ENCODE data around the gene SLC5A2. TPM values are rescaled to one million over a fixed set of nuclear protein-coding genes. Genes with fewer than 3 reads are reported as not detected.

Gene SLC5A2
- total and polyA plus RNA-seq, 2 of the 13 experiments (the other 11 are each of a cell fraction or from before 2014, with no cell fraction given) = 0.24 to 0.97 TPM

GRCh38 chr16:31501226-31501965 lies 18.5 kb downstream of the SLC5A2 start:
- FAIRE-seq (peak; percentile 51), DNase-seq (ENCODE audit: low spot score) (peak; percentile 55), ATAC-seq (peak; percentile 77)
- no peak overlapping the region for H3K4me3 ChIP-seq (replicated peaks in 1 of 3; ENCODE audit: insufficient read depth in 1 of 3, low read depth in 2 of 3, low read length in 3 of 3)
- WGBS (ENCODE audit: low lambda C conversion rate) = 41% methylated on average over 3 of the region's 3 CpGs
- intact Hi-C loops (cut with micrococcal nuclease; ENCODE audit: unreplicated experiment) (no loop called here), in situ Hi-C loops (cut with HindIII; ENCODE audit: extremely low pct_ligation_motif_present, low pct_unique_long_range_greater_than_20kb) (no loop called here)
- no peaks in the 10 kb centered on the region for H3K9me3 ChIP-seq (ENCODE audit: low read length)
- H4K20me1 ChIP-seq (ENCODE audit: insufficient read depth, low read length) = no peaks in the 10 kb centered on the region
- peaks cover 40% of the 10 kb centered on the region for H3K4me1 ChIP-seq (ENCODE audit: insufficient read depth, low read length)
- ChIA-PET CTCF (ENCODE audit: low intra/inter-chr PET ratio, low total read pairs) (no interaction called here), POLR2A (interaction anchor here (0.9 to 2.5 kb wide), 4 partner anchors 12 to 372 kb away, joined by 3 to 13 read pairs (median 4); partner anchors contain the start of genes ARMC5 and ZNF267)
- H2AFZ ChIP-seq (ENCODE audit: low read length) = no peak overlapping the region
- H3K27me3 ChIP-seq (ENCODE audit: control insufficient read depth in 1 of 2, insufficient read depth in 2 of 2, low read length in 2 of 2) = no peaks in the 10 kb centered on the region
- H3K4me2 ChIP-seq (ENCODE audit: low read depth, low read length) = no peak overlapping the region
- H3K27ac ChIP-seq (ENCODE audit: extremely low read length, insufficient read depth, low read length) = peak overlapping the region; percentile 1
- no TSS peak for BruUV-seq (replicated peaks)
- peaks cover 3% of the 10 kb centered on the region for H3K79me2 ChIP-seq (ENCODE audit: insufficient read depth, low read length)
- H3K36me3 ChIP-seq (replicated peaks in 1 of 2; ENCODE audit: control insufficient read depth in 1 of 2, insufficient read depth in 2 of 2, low read length in 2 of 2) = peaks cover 16 to 46% of the 10 kb centered on the region in 2 experiments
- no peak overlapping the region for H3K9ac ChIP-seq (ENCODE audit: insufficient read depth, low read depth, low read length)
- TF ChIP-seq SNAPC2 (CRISPR knock-in tag; IDR thresholded peaks at IDR 0.05) (no peak), ZNF432 (CRISPR knock-in tag; IDR thresholded peaks at IDR 0.05; ENCODE audit: borderline replicate concordance) (no peak), ARNT (IDR thresholded peaks at IDR 0.05) (no peak), NR2F6 (IDR thresholded peaks at IDR 0.05) (0 out of 2 replicates have a peak, but pooled peaks have one; percentile 21), NR2F6 (CRISPR knock-in tag; IDR thresholded peaks at IDR 0.05) (peak; percentile 16; the same call in 1 of the 2 replicates), GPBP1L1 (CRISPR knock-in tag; IDR thresholded peaks at IDR 0.05) (no peak), ZNF710 (CRISPR knock-in tag; IDR thresholded peaks at IDR 0.05; ENCODE audit: borderline replicate concordance) (no peak), TEAD3 (CRISPR knock-in tag; optimal IDR thresholded peaks at IDR 0.05; ENCODE audit: borderline replicate concordance) (peak; percentile 19), ZNF501 (CRISPR knock-in tag; IDR thresholded peaks at IDR 0.05) (no peak), ZFP90 (CRISPR knock-in tag; IDR thresholded peaks at IDR 0.05; ENCODE audit: borderline replicate concordance) (no peak), ZBTB4 (CRISPR knock-in tag; IDR thresholded peaks at IDR 0.05; ENCODE audit: borderline replicate concordance) (no peak), SNAI1 (CRISPR knock-in tag; IDR thresholded peaks at IDR 0.05; ENCODE audit: borderline replicate concordance) (no peak), SNAPC5 (CRISPR knock-in tag; IDR thresholded peaks at IDR 0.05; ENCODE audit: borderline replicate concordance) (no peak), SATB2 (CRISPR knock-in tag; IDR thresholded peaks at IDR 0.05) (no peak), ZNF34 (CRISPR knock-in tag; IDR thresholded peaks at IDR 0.05; ENCODE audit: borderline replicate concordance) (no peak)
